Measurements from ENCODE around the gene UGT2A1.

DNA sequence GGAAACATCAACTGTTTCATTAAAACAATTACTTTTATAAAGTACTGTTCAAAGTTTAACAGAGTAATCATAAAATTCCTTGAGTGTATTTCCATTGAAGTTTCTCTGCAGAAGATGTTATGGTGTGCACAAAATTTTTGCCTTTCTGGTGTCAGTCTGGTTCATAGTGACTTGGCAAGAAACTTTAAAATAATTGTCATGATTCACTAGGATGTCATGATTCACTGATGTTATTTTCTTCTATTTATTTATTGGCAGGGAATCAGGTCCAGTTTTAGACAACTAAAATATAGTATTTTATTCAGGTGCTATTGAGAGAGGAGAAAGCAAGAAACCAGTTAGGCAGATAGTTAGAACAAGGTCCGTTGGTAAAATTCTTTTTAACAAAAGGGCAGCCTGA is 3.8 kb downstream of the UGT2A1 start:
- TF ChIP-seq POLR2A (IDR thresholded peaks at IDR 0.05): no peak
- TF ChIP-seq, protein P1, sequence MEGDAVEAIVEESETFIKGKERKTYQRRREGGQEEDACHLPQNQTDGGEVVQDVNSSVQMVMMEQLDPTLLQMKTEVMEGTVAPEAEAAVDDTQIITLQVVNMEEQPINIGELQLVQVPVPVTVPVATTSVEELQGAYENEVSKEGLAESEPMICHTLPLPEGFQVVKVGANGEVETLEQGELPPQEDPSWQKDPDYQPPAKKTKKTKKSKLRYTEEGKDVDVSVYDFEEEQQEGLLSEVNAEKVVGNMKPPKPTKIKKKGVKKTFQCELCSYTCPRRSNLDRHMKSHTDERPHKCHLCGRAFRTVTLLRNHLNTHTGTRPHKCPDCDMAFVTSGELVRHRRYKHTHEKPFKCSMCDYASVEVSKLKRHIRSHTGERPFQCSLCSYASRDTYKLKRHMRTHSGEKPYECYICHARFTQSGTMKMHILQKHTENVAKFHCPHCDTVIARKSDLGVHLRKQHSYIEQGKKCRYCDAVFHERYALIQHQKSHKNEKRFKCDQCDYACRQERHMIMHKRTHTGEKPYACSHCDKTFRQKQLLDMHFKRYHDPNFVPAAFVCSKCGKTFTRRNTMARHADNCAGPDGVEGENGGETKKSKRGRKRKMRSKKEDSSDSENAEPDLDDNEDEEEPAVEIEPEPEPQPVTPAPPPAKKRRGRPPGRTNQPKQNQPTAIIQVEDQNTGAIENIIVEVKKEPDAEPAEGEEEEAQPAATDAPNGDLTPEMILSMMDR (IDR thresholded peaks at IDR 0.05): no peak
- no peak for TF ChIP-seq EP300 (IDR thresholded peaks at IDR 0.05)

Measured in gastroesophageal sphincter (tissue), 3 donors.